K562 (cell line): ENCODE measurements around the gene CPLX3. TPM values are rescaled to one million over a fixed set of nuclear protein-coding genes. Genes with fewer than 3 reads are reported as not detected.

Experiments used
- ASH1L ChIP-seq: fragments of 450-650 bp; IDR thresholded peaks from 2 replicates; pipeline ENCODE4 v1.6.1; 2018; ENCODE audit warnings: borderline replicate concordance, mild to moderate bottlenecking, low read depth; ENCODE audit not compliant: partially characterized antibody
- CBX3 ChIP-seq, 2 experiments: IDR thresholded peaks; 1 replicate in 1 of 2; 2 replicates in 1 of 2; pipeline ENCODE4 v1.6.1; 2012; ENCODE audit warnings: inconsistent platforms in 2 of 2, low read length in 2 of 2, borderline replicate concordance in 1 of 2, control low read depth in 1 of 2
- CHD1 ChIP-seq: fragments of 200-600 bp; sonication (generic); IDR thresholded peaks from one replicate; pipeline ENCODE4 v1.6.1; 2012; ENCODE audit warnings: mild to moderate bottlenecking, moderate library complexity, low read length, inconsistent platforms
- FOXK1 ChIP-seq: sonication (generic); formaldehyde crosslinking; IDR thresholded peaks from 2 replicates; pipeline ENCODE4 v1.8.0; 2022; ENCODE audit warnings: missing genetic modification reagents, mild to moderate bottlenecking, borderline replicate concordance
- HBP1 ChIP-seq: fragments of 450-650 bp; formaldehyde crosslinking; IDR thresholded peaks from 2 replicates; pipeline ENCODE4 v1.4.0; 2022; ENCODE audit warnings: missing genetic modification characterization
- HMGXB4 ChIP-seq: sonication (generic); formaldehyde crosslinking; IDR thresholded peaks from 2 replicates; pipeline ENCODE4 v1.8.1; 2023; ENCODE audit warnings: mild to moderate bottlenecking, missing genetic modification reagents
- JUNB ChIP-seq: fragments of 450-650 bp; formaldehyde crosslinking; conservative IDR thresholded peaks from 2 replicates; pipeline ENCODE4 v1.4.0; 2020; ENCODE audit warnings: mild to moderate bottlenecking
- NCOA4 ChIP-seq: fragments of 450-650 bp; IDR thresholded peaks from 2 replicates; pipeline ENCODE4 v1.6.1; 2018; ENCODE audit warnings: mild to moderate bottlenecking; ENCODE audit not compliant: partially characterized antibody
- POLR3A ChIP-seq: IDR thresholded peaks from 2 replicates; pipeline ENCODE4 v1.6.1; 2011; ENCODE audit warnings: borderline replicate concordance, mild to moderate bottlenecking, moderate library complexity; ENCODE audit not compliant: insufficient read length, insufficient read depth; ENCODE audit errors: extremely low read depth
- TAF9B ChIP-seq: fragments of 450-650 bp; IDR thresholded peaks from 2 replicates; pipeline ENCODE4 v1.6.1; 2018; ENCODE audit warnings: mild to moderate bottlenecking; ENCODE audit not compliant: partially characterized antibody
- U2AF1 ChIP-seq: fragments of 200-400 bp; formaldehyde crosslinking; optimal IDR thresholded peaks from 2 replicates; pipeline ENCODE3; 2017; ENCODE audit warnings: mild to moderate bottlenecking, low read depth, low read length, moderate library complexity
- ZBTB11 ChIP-seq, 3 experiments: fragments of 200-800 bp in 1 of 3; fragments of 250-450 bp in 1 of 3; fragments of 450-650 bp in 1 of 3; sonication (Bioruptor Pico) in 1 of 3; sonication (Bioruptor generic) in 1 of 3; formaldehyde crosslinking in 1 of 3; IDR thresholded peaks; 2 replicates each; pipeline versions ENCODE4 v1.6.1 to v1.8.0; 2016 to 2022; ENCODE audit warnings: mild to moderate bottlenecking in 2 of 3, missing genetic modification characterization in 2 of 3, missing compliant biosample characterization in 1 of 3, moderate library complexity in 1 of 3
- ZNF217 ChIP-seq: sonication (generic); formaldehyde crosslinking; IDR thresholded peaks from 2 replicates; pipeline ENCODE4 v1.8.0; 2022; ENCODE audit warnings: mild to moderate bottlenecking, missing genetic modification reagents
- ZNF518B ChIP-seq: fragments of 250-450 bp; sonication (Bioruptor Pico); IDR thresholded peaks from 2 replicates; pipeline ENCODE4 v1.5.0; 2021; ENCODE audit warnings: mild to moderate bottlenecking, moderate library complexity
- polyA plus RNA-seq, 8 experiments: library from polyadenylated mRNA; depleted of rRNA in 4 of 8; stranded (reverse) in 5 of 8; unstranded in 3 of 8; fragments of >200 nt; fragmentation: Nextera tagmentation in 2 of 8; fragmentation: Illumina TruSeq in 1 of 8; extraction: Ambion mirVana in 2 of 8; extraction: Trizol in 1 of 8; gene quantifications; 2 replicates each; pipeline versions ENCODE4 v1.2.1 to v1.2.3, GENCODE V29; 2011 to 2014; ENCODE audit warnings: inconsistent platforms in 1 of 8, missing spikeins in 1 of 8
- total RNA-seq, 7 experiments: library from RNA; depleted of rRNA in 6 of 7; stranded (reverse); fragments of >200 nt in 6 of 7; fragmentation: Illumina TruSeq in 2 of 7; extraction: Trizol in 2 of 7; gene quantifications; 2 replicates each; pipeline versions ENCODE4 v1.2.1 to v1.2.3, GENCODE V29; 2011 to 2021; ENCODE audit warnings: low replicate concordance in 1 of 7

Gene CPLX3
- total and polyA plus RNA-seq, 9 of the 15 experiments (the other 6 are each of a cell fraction or from before 2014, with no cell fraction given): not detected

- TF ChIP-seq HMGXB4 (CRISPR knock-in tag) (peak; percentile 74; the same call in 1 of the 2 replicates), ZNF217 (CRISPR knock-in tag) (no peak), POLR3A (no peak), ZBTB11 (CRISPR knock-in tag; IDR thresholded peaks at IDR 0.05) (no peak), CHD1 (no peak), CBX3 (IDR thresholded peaks at IDR 0.05; ENCODE audit: borderline replicate concordance in 1 of 2, low read length in 2 of 2) (no peak), JUNB (CRISPR knock-in tag) (no peak; the same call in 1 of the 2 replicates), HBP1 (CRISPR knock-in tag) (peak; percentile 64; the same call in 1 of the 2 replicates), FOXK1 (no peak), NCOA4 (no peak), U2AF1 (no peak), TAF9B (no peak), ASH1L (peak; percentile 81), ZNF518B (CRISPR knock-in tag) (no peak)
Observed at GRCh38 chr15:74873036-74873755, 46.8 kb downstream of the CPLX3 start, which contains the start of gene SCAMP2 (continued).
